GM12878 (cell line): ENCODE measurements around the gene ORC1. TPM values are rescaled to one million over a fixed set of nuclear protein-coding genes. Genes with fewer than 3 reads are reported as not detected.

Experiments used
- ATAC-seq: fragments of 200-7000 bp; cut with Tn5 transposase; 3 replicates; pipeline ENCODE4 v1.9.1; 2020; ENCODE audit warnings: mild to moderate bottlenecking, moderate library complexity
- BruUV-seq: library from RNA; stranded (reverse); fragments of 400-500 nt; replicated peaks from 2 replicates; lab custom pipeline; 2021; lab: Mats Ljungman, UMichigan
- CTCF ChIA-PET: fragments of 300-600 bp; sonication (Branson Sonifier 250); formaldehyde crosslinking; extraction: SDS; loops from one replicate; lab custom pipeline; 2021; ENCODE audit warnings: inconsistent platforms; lab: Yijun Ruan, JAX
- POLR2A ChIA-PET: fragments of 350-600 bp; formaldehyde crosslinking; extraction: SDS; loops from one replicate; lab custom pipeline; 2021; ENCODE audit warnings: inconsistent platforms; lab: Charles Lee
- RAD21 ChIA-PET: fragments of 300-600 bp; sonication (Branson Sonifier 250); formaldehyde crosslinking; loops from one replicate; lab custom pipeline; 2023; ENCODE audit warnings: antibody characterized with exemption; ENCODE audit not compliant: unreplicated experiment; lab: Charles Lee
- SMC1A ChIA-PET: fragments of 300-600 bp; sonication (Branson Sonifier 250); formaldehyde crosslinking; loops from one replicate; lab custom pipeline; 2023; ENCODE audit not compliant: unreplicated experiment, uncharacterized antibody; lab: Charles Lee
- DNase-seq: peaks from one replicate; pipeline ENCODE4 v3.0.0-alpha.2; 2011; ENCODE audit warnings: low read depth, low spot score
- FAIRE-seq: peaks from 3 replicates; lab custom pipeline; 2011; peaks lifted over from hg19 to GRCh38; lab: Jason Lieb, UNC
- H2AFZ ChIP-seq: 2 replicates; pipeline ENCODE4 v1.6.0; 2011; ENCODE audit warnings: low read depth, low read length, control low read depth; ENCODE audit not compliant: control insufficient read depth
- H3K27ac ChIP-seq: 2 replicates; pipeline ENCODE4 v1.5.1; 2011; ENCODE audit warnings: control low read depth; ENCODE audit not compliant: control insufficient read depth, insufficient read depth
- H3K27me3 ChIP-seq, 2 experiments: replicated peaks in 1 of 2; 2 replicates each; pipeline versions ENCODE4 v1.6.0 to v1.6.1; 2011; ENCODE audit warnings: low read length in 1 of 2; ENCODE audit not compliant: control insufficient read depth in 2 of 2, insufficient read depth in 2 of 2
- H3K36me3 ChIP-seq, 2 experiments: 2 replicates each; pipeline ENCODE4 v1.5.1; 2011; ENCODE audit warnings: low read length in 1 of 2; ENCODE audit not compliant: control insufficient read depth in 2 of 2, insufficient read depth in 2 of 2
- H3K4me1 ChIP-seq: 2 replicates; pipeline ENCODE4 v1.6.1; 2011; ENCODE audit warnings: mild to moderate bottlenecking, low read length, moderate library complexity, mixed read lengths; ENCODE audit not compliant: control insufficient read depth, insufficient read depth
- H3K4me2 ChIP-seq: 2 replicates; pipeline ENCODE4 v1.6.0; 2011; ENCODE audit warnings: control low read depth; ENCODE audit not compliant: control insufficient read depth, insufficient read depth
- H3K4me3 ChIP-seq: fragments of 200-600 bp; sonication (generic); 2 replicates; pipeline ENCODE4 v1.5.1; 2016
- H3K79me2 ChIP-seq: 2 replicates; pipeline ENCODE4 v1.6.0; 2011; ENCODE audit warnings: low read length; ENCODE audit not compliant: control insufficient read depth, insufficient read depth
- H3K9ac ChIP-seq: 2 replicates; pipeline ENCODE4 v1.8.0; 2011; ENCODE audit warnings: low read length, control low read depth, mixed read lengths; ENCODE audit not compliant: control insufficient read depth, insufficient read depth
- H3K9me3 ChIP-seq: replicated peaks from 3 replicates; pipeline ENCODE4 v1.5.1; 2011; ENCODE audit warnings: mild to moderate bottlenecking, low read length; ENCODE audit not compliant: control insufficient read depth, insufficient read depth
- H4K20me1 ChIP-seq: 2 replicates; pipeline ENCODE4 v1.6.0; 2011; ENCODE audit not compliant: control insufficient read depth, insufficient read depth
- BACH1 ChIP-seq: fragments of 450-650 bp; IDR thresholded peaks from 2 replicates; pipeline ENCODE4 v1.6.1; 2017; ENCODE audit warnings: mild to moderate bottlenecking, borderline replicate concordance
- CBFB ChIP-seq: IDR thresholded peaks from 2 replicates; pipeline ENCODE4 v1.6.1; 2016; ENCODE audit warnings: antibody characterized with exemption, low read depth
- CEBPB ChIP-seq, 2 experiments: fragments of 150-350 bp in 1 of 2; IDR thresholded peaks; 2 replicates each; pipeline ENCODE4 v1.6.1; 2012 to 2014; ENCODE audit warnings: low read depth in 2 of 2, low read length in 2 of 2, borderline replicate concordance in 1 of 2, inconsistent platforms in 1 of 2
- E2F8 ChIP-seq: fragments of 450-650 bp; IDR thresholded peaks from 2 replicates; pipeline ENCODE4 v1.6.1; 2018; ENCODE audit warnings: mild to moderate bottlenecking, low read depth, moderate library complexity; ENCODE audit not compliant: partially characterized antibody
- EP300 ChIP-seq, 2 experiments: fragments of 150-350 bp in 1 of 2; IDR thresholded peaks; 2 replicates each; pipeline ENCODE4 v1.6.1; 2011 to 2012; ENCODE audit warnings: low read depth in 2 of 2, low read length in 2 of 2, borderline replicate concordance in 1 of 2, improper control_type of control experiment in 1 of 2, inconsistent platforms in 1 of 2; ENCODE audit not compliant: control insufficient read depth in 1 of 2
- EZH2 ChIP-seq: IDR thresholded peaks from 2 replicates; pipeline ENCODE4 v1.6.1; 2012; ENCODE audit warnings: low read depth, mild to moderate bottlenecking, control low read depth, inconsistent platforms, low read length, borderline replicate concordance; ENCODE audit not compliant: control insufficient read depth
- IRF4 ChIP-seq: IDR thresholded peaks from 2 replicates; pipeline ENCODE4 v1.6.1; 2011; ENCODE audit warnings: low read depth, low read length
- MEF2B ChIP-seq: fragments of 450-650 bp; IDR thresholded peaks from 2 replicates; pipeline ENCODE4 v1.6.1; 2018; ENCODE audit warnings: mild to moderate bottlenecking, moderate library complexity; ENCODE audit not compliant: partially characterized antibody, poor library complexity, severe bottlenecking
- MLLT1 ChIP-seq: fragments of 450-650 bp; IDR thresholded peaks from 2 replicates; pipeline ENCODE4 v1.6.1; 2016; ENCODE audit warnings: mild to moderate bottlenecking
- NBN ChIP-seq: fragments of 450-650 bp; IDR thresholded peaks from 2 replicates; pipeline ENCODE4 v1.6.1; 2016
- POLR2AphosphoS5 ChIP-seq: IDR thresholded peaks from 2 replicates; pipeline ENCODE4 v1.6.1; 2011; ENCODE audit warnings: mild to moderate bottlenecking, low read length, inconsistent platforms
- RBBP5 ChIP-seq: fragments of 200-600 bp; sonication (generic); conservative IDR thresholded peaks from 2 replicates; pipeline ENCODE4 v1.6.1; 2016
- RELA ChIP-seq: fragments of 450-650 bp; IDR thresholded peaks from 2 replicates; pipeline ENCODE4 v1.8.0; 2014; ENCODE audit warnings: borderline replicate concordance; ENCODE audit not compliant: partially characterized antibody
- RELB ChIP-seq: fragments of 450-650 bp; IDR thresholded peaks from 2 replicates; pipeline ENCODE4 v1.6.1; 2017; ENCODE audit warnings: low read depth, mild to moderate bottlenecking, moderate library complexity
- RFX5 ChIP-seq: IDR thresholded peaks from 2 replicates; pipeline ENCODE4 v1.6.1; 2011; ENCODE audit warnings: low read depth, low read length, improper control_type of control experiment
- SRF ChIP-seq, 2 experiments: IDR thresholded peaks; 2 replicates each; pipeline ENCODE4 v1.6.1; 2011; ENCODE audit warnings: low read depth in 2 of 2, low read length in 2 of 2, mild to moderate bottlenecking in 1 of 2, moderate library complexity in 1 of 2
- ZBED1 ChIP-seq: IDR thresholded peaks from 2 replicates; pipeline ENCODE4 v1.6.1; 2016; ENCODE audit warnings: borderline replicate concordance
- WGBS: methylation state at CpG from one replicate; pipeline ENCODE4 v1.1.6; 2016; ENCODE audit warnings: low lambda C conversion rate; ENCODE audit not compliant: insufficient replicate concordance, insufficient coverage; ENCODE audit errors: missing lambda C conversion rate; 5-methylcytosine and 5-hydroxymethylcytosine counted together
- in situ Hi-C: fragments of 300-500 bp; cut with MboI; formaldehyde crosslinking; loops from 9 replicates; pipeline ENCODE4 v1.14.3; 2018; ENCODE audit warnings: mixed read lengths
- intact Hi-C: fragments of 100-400 bp; cut with micrococcal nuclease; formaldehyde crosslinking; loops from one replicate; pipeline ENCODE4 v1.14.2; 2022; ENCODE audit not compliant: unreplicated experiment
- polyA plus RNA-seq, 11 experiments: library from polyadenylated mRNA; depleted of rRNA in 4 of 11; unstranded in 6 of 11; stranded (reverse) in 5 of 11; fragments of >200 nt; fragmentation: Nextera tagmentation in 4 of 11; fragmentation: Illumina TruSeq in 1 of 11; extraction: Ambion mirVana in 4 of 11; extraction: Trizol in 1 of 11; gene quantifications; 1 replicate in 1 of 11; 2 replicates in 10 of 11; pipeline versions ENCODE4 v1.2.1 to v1.2.3, GENCODE V29; 2011 to 2016; ENCODE audit warnings: inconsistent platforms in 2 of 11, missing spikeins in 2 of 11, low read depth in 1 of 11
- total RNA-seq, 4 experiments: library from RNA; depleted of rRNA in 3 of 4; stranded (reverse); fragments of >200 nt in 3 of 4; fragmentation: Illumina TruSeq in 1 of 4; extraction: Trizol in 1 of 4; gene quantifications; 2 replicates each; pipeline versions ENCODE4 v1.2.1 to v1.2.3, GENCODE V29; 2013 to 2021

Gene ORC1
- total and polyA plus RNA-seq, 10 of the 15 experiments (the other 5 are each of a cell fraction or from before 2014, with no cell fraction given): 7.7 to 34.6 (median 28.7) TPM

- TF ChIP-seq SRF (IDR thresholded peaks at IDR 0.05; ENCODE audit: low read depth in 2 of 2, low read length in 2 of 2) (no peak), RBBP5 (no peak), RFX5 (no peak), EZH2 (no peak), BACH1 (no peak), IRF4 (no peak), ZBED1 (no peak)
These were observed 31.4 kb upstream of the ORC1 start (continued) for GRCh38 chr1:52435650-52436049.

GRCh38 chr1:52435211-52435610 lies 31.0 kb upstream of the ORC1 start:
- CTCF ChIA-PET: interaction anchor here (0.5 to 1.3 kb wide), 2 partner anchors 9 to 256 kb away, joined by 3 read pairs; no protein-coding TSS in a partner anchor
- TF ChIP-seq E2F8: no peak
- no peak for TF ChIP-seq EP300 (IDR thresholded peaks at IDR 0.05; ENCODE audit: borderline replicate concordance in 1 of 2, control insufficient read depth in 1 of 2, low read depth in 2 of 2, low read length in 2 of 2)
- TF ChIP-seq MEF2B: no peak
- no peak for TF ChIP-seq RELB
- no peak for TF ChIP-seq CBFB
- TF ChIP-seq RELA: no peak
- TF ChIP-seq POLR2AphosphoS5: no peak
- TF ChIP-seq MLLT1: no peak
- no peak for TF ChIP-seq CEBPB (IDR thresholded peaks at IDR 0.05; ENCODE audit: borderline replicate concordance in 1 of 2, low read depth in 2 of 2, low read length in 2 of 2)
- no peak for TF ChIP-seq NBN

More at GRCh38 chr1:52435211-52435610, 31.0 kb upstream of the ORC1 start:
- Histone ChIP-seq H3K4me2 (no peak overlapping the region), H3K9me3 (no peaks in the 10 kb centered on the region), H2AFZ (no peak overlapping the region), H3K4me1 (no peaks in the 10 kb centered on the region), H3K79me2 (no peaks in the 10 kb centered on the region), H3K27ac (no peak overlapping the region), H3K27me3 (no peaks in the 10 kb centered on the region), H3K36me3 (peaks cover 3 to 4% of the 10 kb centered on the region in 2 experiments; a peak in 3 of 4 replicates), H3K9ac (no peak overlapping the region), H4K20me1 (no peaks in the 10 kb centered on the region), H3K4me3 (no peak overlapping the region)
- 100% methylated on average over 1 of the region's 1 CpG for WGBS
- ChIA-PET SMC1A (interaction anchor here (0.9 to 1.2 kb wide), 2 partner anchors 192 to 349 kb away, joined by 3 read pairs; no protein-coding TSS in a partner anchor), POLR2A (interaction anchor here (0.5 kb wide), 1 partner anchor 251 kb away, joined by 3 read pairs; no protein-coding TSS in a partner anchor), RAD21 (no interaction called here)
- intact Hi-C loops (no loop called here), in situ Hi-C loops (no loop called here)
- no peak for FAIRE-seq
- DNase-seq: no peak
- no peak for ATAC-seq
- no TSS peak for BruUV-seq
